GM23338 (cell line): ENCODE measurements around the gene ARL10. TPM values are rescaled to one million over a fixed set of nuclear protein-coding genes. Genes with fewer than 3 reads are reported as not detected.
"Not testable (repeated sequence)": the region's sequence is repeated elsewhere in the genome, so short reads cannot be mapped to it uniquely, and the experiment has no call there.

Experiments
- ATAC-seq: fragments of 200-7000 bp; cut with Tn5 transposase; 3 replicates; pipeline ENCODE4 v1.9.1; 2020
- DNase-seq: peaks from one replicate; pipeline ENCODE4 v3.0.0-alpha.2; 2015; ENCODE audit warnings: low spot score
- H2AFZ ChIP-seq: fragments of 200-600 bp; sonication (generic); 2 replicates; pipeline ENCODE4 v1.8.0; 2016; ENCODE audit warnings: antibody characterized with exemption, mild to moderate bottlenecking, moderate library complexity
- H3F3A ChIP-seq: fragments of 200-600 bp; sonication (generic); replicated peaks from 2 replicates; pipeline ENCODE4 v1.8.0; 2017; ENCODE audit warnings: antibody characterized with exemption, mixed run types, low read depth
- H3K27ac ChIP-seq: fragments of 200-600 bp; sonication (generic); 2 replicates; pipeline ENCODE4 v1.6.1; 2016; ENCODE audit warnings: low read depth
- H3K27me3 ChIP-seq: fragments of 200-600 bp; sonication (generic); 2 replicates; pipeline ENCODE4 v1.8.0; 2016; ENCODE audit warnings: mild to moderate bottlenecking, mixed run types, moderate library complexity; ENCODE audit not compliant: insufficient read depth
- H3K36me3 ChIP-seq: fragments of 200-600 bp; sonication (generic); 2 replicates; pipeline ENCODE4 v1.8.0; 2016; ENCODE audit warnings: mild to moderate bottlenecking; ENCODE audit not compliant: insufficient read depth
- H3K4me1 ChIP-seq: fragments of 200-600 bp; sonication (generic); 2 replicates; pipeline ENCODE4 v1.8.0; 2016; ENCODE audit warnings: mild to moderate bottlenecking, moderate library complexity; ENCODE audit not compliant: insufficient read depth
- H3K4me2 ChIP-seq: fragments of 200-600 bp; sonication (generic); 2 replicates; pipeline ENCODE4 v1.7.1; 2017; ENCODE audit warnings: mixed run types
- H3K4me3 ChIP-seq: fragments of 200-600 bp; sonication (generic); 2 replicates; pipeline ENCODE4 v1.6.1; 2016; ENCODE audit warnings: mixed run types
- H3K79me2 ChIP-seq: fragments of 200-600 bp; sonication (generic); replicated peaks from 2 replicates; pipeline ENCODE4 v1.8.0; 2017; ENCODE audit warnings: mild to moderate bottlenecking; ENCODE audit not compliant: insufficient read depth
- H3K9me2 ChIP-seq: fragments of 200-600 bp; sonication (generic); 2 replicates; pipeline ENCODE4 v1.8.0; 2017; ENCODE audit not compliant: insufficient read depth
- H4K20me1 ChIP-seq: fragments of 200-600 bp; sonication (generic); replicated peaks from 2 replicates; pipeline ENCODE4 v1.8.0; 2017; ENCODE audit warnings: mild to moderate bottlenecking; ENCODE audit not compliant: insufficient read depth
- H3K27ac Mint-ChIP-seq: 2 replicates; pipeline ENCODE4 v1.8.0; 2020; ENCODE audit warnings: inconsistent platforms, mild to moderate bottlenecking, moderate library complexity, mixed read lengths
- H3K27me3 Mint-ChIP-seq: 3 replicates; pipeline ENCODE4 v1.8.0; 2022; ENCODE audit warnings: low read depth, mild to moderate bottlenecking, moderate library complexity, mixed read lengths, inconsistent platforms; ENCODE audit not compliant: insufficient read depth, poor library complexity
- H3K36me3 Mint-ChIP-seq: 3 replicates; pipeline ENCODE4 v1.8.0; 2021; ENCODE audit warnings: low read depth, mild to moderate bottlenecking, inconsistent platforms, moderate library complexity, mixed read lengths
- H3K4me1 Mint-ChIP-seq: 3 replicates; pipeline ENCODE4 v1.8.0; 2020; ENCODE audit warnings: mild to moderate bottlenecking, inconsistent platforms, mixed read lengths
- H3K4me3 Mint-ChIP-seq: 3 replicates; pipeline ENCODE4 v1.8.0; 2021; ENCODE audit warnings: moderate library complexity, mild to moderate bottlenecking, inconsistent platforms, mixed read lengths
- H3K9me3 Mint-ChIP-seq: 3 replicates; pipeline ENCODE4 v1.8.0; 2020; ENCODE audit warnings: moderate library complexity, mild to moderate bottlenecking, inconsistent platforms, mixed read lengths
- ETS1 ChIP-seq: IDR thresholded peaks from 2 replicates; pipeline ENCODE4 v1.6.1; 2016; ENCODE audit warnings: antibody characterized with exemption
- JUNB ChIP-seq: IDR thresholded peaks from one replicate; pipeline ENCODE4 v1.6.1; 2016; ENCODE audit warnings: antibody characterized with exemption; ENCODE audit not compliant: unreplicated experiment
- POLR2AphosphoS5 ChIP-seq: IDR thresholded peaks from 2 replicates; pipeline ENCODE4 v1.6.1; 2016; ENCODE audit warnings: antibody characterized with exemption, low read depth
- STAT1 ChIP-seq: IDR thresholded peaks from one replicate; pipeline ENCODE4 v1.6.1; 2016; ENCODE audit warnings: antibody characterized with exemption; ENCODE audit not compliant: unreplicated experiment
- ZNF462 ChIP-seq: fragments of 250-450 bp; sonication (Bioruptor Pico); IDR thresholded peaks from 2 replicates; pipeline ENCODE4 v1.5.0; 2020; ENCODE audit warnings: mild to moderate bottlenecking, moderate library complexity
- polyA plus RNA-seq: library from polyadenylated mRNA; unstranded; fragments of >200 nt; fragmentation: Nextera tagmentation; extraction: Ambion mirVana; gene quantifications from 2 replicates; pipeline ENCODE4 v1.2.1, GENCODE V29; 2016
- total RNA-seq: library from RNA; depleted of rRNA; stranded (reverse); fragments of >200 nt; shearing (Covaris generic); gene quantifications from 2 replicates; pipeline ENCODE4 v1.2.3, GENCODE V29; 2014

The ARL10 gene
- total and polyA plus RNA-seq, 2 experiments from 2014 or later: 2.5 to 7.9 TPM

- Histone ChIP-seq H3K4me2 (no peak overlapping the region), H4K20me1 (0 out of 2 replicates have a peak, but pooled peaks cover 3% of the 10 kb centered on the region), H3K36me3 (no peaks in the 10 kb centered on the region), H3K9me2 (no peaks in the 10 kb centered on the region), H3K27me3 (no peaks in the 10 kb centered on the region), H3K27ac (no peak overlapping the region), H3K4me1 (no peaks in the 10 kb centered on the region), H3K79me2 (no peaks in the 10 kb centered on the region), H2AFZ (no peak overlapping the region), H3K4me3 (no peak overlapping the region), H3F3A (no peaks in the 10 kb centered on the region)
- no peak for TF ChIP-seq JUNB
- Mint-ChIP-seq H3K4me1 (peaks cover 11% of the 10 kb centered on the region), H3K4me3 (no peak overlapping the region), H3K27ac (no peak overlapping the region), H3K36me3 (no peaks in the 10 kb centered on the region), H3K27me3 (peaks cover 3% of the 10 kb centered on the region), H3K9me3 (no peaks in the 10 kb centered on the region)
- DNase-seq (no peak), ATAC-seq (no peak)
Measured at GRCh38 chr5:176407456-176408251, 42.4 kb downstream of the ARL10 start.

GRCh38 chr5:176408252-176408573 lies 42.9 kb downstream of the ARL10 start:
- H3K27me3 Mint-ChIP-seq, H3K4me2 ChIP-seq, H3F3A ChIP-seq, H3K27ac ChIP-seq, ATAC-seq, H3K9me2 ChIP-seq, H3K27ac Mint-ChIP-seq, H3K27me3 ChIP-seq, H3K4me3 ChIP-seq, H3K79me2 ChIP-seq, H3K9me3 Mint-ChIP-seq, H3K36me3 Mint-ChIP-seq, H3K4me1 ChIP-seq, H4K20me1 ChIP-seq, H2AFZ ChIP-seq, DNase-seq, H3K36me3 ChIP-seq, H3K4me3 Mint-ChIP-seq: not testable (repeated sequence)
- H3K4me1 Mint-ChIP-seq: peaks cover 10% of the 10 kb centered on the region; the same call in 2 of the 3 replicates

- DNase-seq (no peak), ATAC-seq (no peak)
- Histone ChIP-seq H2AFZ (no peak overlapping the region), H3K79me2 (no peaks in the 10 kb centered on the region), H3K4me3 (no peak overlapping the region), H3K9me2 (no peaks in the 10 kb centered on the region), H3K4me2 (no peak overlapping the region), H4K20me1 (0 out of 2 replicates have a peak, but pooled peaks cover 3% of the 10 kb centered on the region), H3K36me3 (no peaks in the 10 kb centered on the region), H3K27me3 (no peaks in the 10 kb centered on the region), H3K27ac (no peak overlapping the region), H3F3A (no peaks in the 10 kb centered on the region), H3K4me1 (no peaks in the 10 kb centered on the region)
- TF ChIP-seq STAT1 (no peak), POLR2AphosphoS5 (no peak), ETS1 (no peak), ZNF462 (CRISPR knock-in tag) (no peak)
- Mint-ChIP-seq H3K27me3 (peaks cover 3% of the 10 kb centered on the region), H3K36me3 (no peaks in the 10 kb centered on the region), H3K9me3 (no peaks in the 10 kb centered on the region), H3K4me3 (no peak overlapping the region), H3K27ac (no peak overlapping the region), H3K4me1 (peaks cover 10% of the 10 kb centered on the region; the same call in 2 of the 3 replicates)
Measured at GRCh38 chr5:176408590-176408989, 43.3 kb downstream of the ARL10 start.
